ENCODE results near the gene WFS1.

- TF ChIP-seq MAFK (conservative IDR thresholded peaks at IDR 0.05 in 1 of 2, IDR thresholded peaks at IDR 0.05 in 1 of 2; ENCODE audit: low read length in 2 of 2): no peak
- no peak for TF ChIP-seq TFDP2 (CRISPR knock-in tag; IDR thresholded peaks at IDR 0.05)
- no peak for TF ChIP-seq CREB1 (IDR thresholded peaks at IDR 0.05)
- TF ChIP-seq CREB1 (CRISPR knock-in tag; IDR thresholded peaks at IDR 0.05): no peak
These were observed 41.2 kb upstream of the WFS1 start for GRCh38 chr4:6228158-6229067.
